Mesothelial cell of epicardium (in vitro differentiated cells): ENCODE results near the gene ZNF12. TPM values are rescaled to one million over a fixed set of nuclear protein-coding genes. Genes with fewer than 3 reads are reported as not detected.
"Not testable (repeated sequence)": the region's sequence is repeated elsewhere in the genome, so short reads cannot be mapped to it uniquely, and the experiment has no call there.

Experiments
- DNase-seq, 2 experiments: peaks; one replicate each; pipeline ENCODE4 v3.0.0; 2021; ENCODE audit warnings: low spot score in 2 of 2; ENCODE audit not compliant: unreplicated experiment in 2 of 2
- H3K27ac Mint-ChIP-seq: 2 replicates; pipeline ENCODE4 v1.8.0; 2021; ENCODE audit warnings: mixed read lengths
- H3K27me3 Mint-ChIP-seq: 2 replicates; pipeline ENCODE4 v1.8.0; 2021; ENCODE audit warnings: low read depth, mixed read lengths
- H3K36me3 Mint-ChIP-seq: 2 replicates; pipeline ENCODE4 v1.8.0; 2021; ENCODE audit warnings: mixed read lengths
- H3K4me1 Mint-ChIP-seq: 2 replicates; pipeline ENCODE4 v1.8.0; 2021; ENCODE audit warnings: mixed read lengths
- H3K4me3 Mint-ChIP-seq: 2 replicates; pipeline ENCODE4 v1.8.0; 2021; ENCODE audit warnings: mild to moderate bottlenecking, moderate library complexity, mixed read lengths
- H3K9me3 Mint-ChIP-seq: 2 replicates; pipeline ENCODE4 v1.8.0; 2021; ENCODE audit warnings: mixed read lengths
- CTCF ChIP-seq: fragments of 200-600 bp; sonication (generic); IDR thresholded peaks from one replicate; pipeline ENCODE4 v1.5.0; 2021; ENCODE audit warnings: antibody characterized with exemption; ENCODE audit not compliant: unreplicated experiment
- total RNA-seq: library from RNA; stranded (reverse); gene quantifications from 3 replicates; pipeline ENCODE4 v1.2.1, GENCODE V29; 2021

Gene ZNF12
- total RNA-seq: 31.5 to 32.2 TPM (median 31.8 TPM) in 3 replicates

GRCh38 chr7:6706666-6707407 lies at the start of gene ZNF12:
Gene ZNF12, minus strand, starts transcription at chr7:6706947. Its CDS starts 1,774 bp downstream, at chr7:6705173.
- H3K4me3 Mint-ChIP-seq: peak within 1 kb of the TSS; percentile 84
- peaks cover 24% of the 10 kb centered on the region for H3K9me3 Mint-ChIP-seq
- peaks cover 26% of the 10 kb centered on the region for H3K36me3 Mint-ChIP-seq

GRCh38 chr7:6753964-6754363 lies 47.2 kb upstream of the ZNF12 start, which contains the start of gene RSPH10B2:
Gene RSPH10B2, plus strand, starts transcription at chr7:6754103. Its CDS starts 3,575 bp downstream, at chr7:6757678.
- H3K4me1 Mint-ChIP-seq, DNase-seq, H3K27ac Mint-ChIP-seq, H3K36me3 Mint-ChIP-seq, H3K9me3 Mint-ChIP-seq, H3K4me3 Mint-ChIP-seq, H3K27me3 Mint-ChIP-seq: not testable (repeated sequence)

More at GRCh38 chr7:6706666-6707407, at the start of gene ZNF12:
- DNase-seq: peak; percentile 91 to 96
- Mint-ChIP-seq H3K27ac (peak within 1 kb of the TSS; percentile 95), H3K4me1 (peaks cover 21% of the 10 kb centered on the region), H3K27me3 (peaks cover 33% of the 10 kb centered on the region)
- no peak for TF ChIP-seq CTCF

GRCh38 chr7:6750173-6750572 lies 43.4 kb upstream of the ZNF12 start:
- not testable (repeated sequence) for DNase-seq, H3K4me3 Mint-ChIP-seq, H3K4me1 Mint-ChIP-seq, H3K36me3 Mint-ChIP-seq, H3K27me3 Mint-ChIP-seq, H3K9me3 Mint-ChIP-seq, H3K27ac Mint-ChIP-seq

- H3K9me3 Mint-ChIP-seq, H3K4me1 Mint-ChIP-seq, H3K27me3 Mint-ChIP-seq, H3K4me3 Mint-ChIP-seq, H3K27ac Mint-ChIP-seq, H3K36me3 Mint-ChIP-seq, DNase-seq: not testable (repeated sequence)
Observed at GRCh38 chr7:6749335-6749734, 42.6 kb upstream of the ZNF12 start.

GRCh38 chr7:6744410-6745100 lies 37.8 kb upstream of the ZNF12 start:
- not testable (repeated sequence) for H3K4me3 Mint-ChIP-seq, H3K9me3 Mint-ChIP-seq, H3K4me1 Mint-ChIP-seq, H3K27ac Mint-ChIP-seq, DNase-seq, H3K27me3 Mint-ChIP-seq
- peaks cover 16% of the 10 kb centered on the region for H3K36me3 Mint-ChIP-seq

GRCh38 chr7:6738415-6738814 lies 31.7 kb upstream of the ZNF12 start:
- not testable (repeated sequence) for H3K4me3 Mint-ChIP-seq, H3K27me3 Mint-ChIP-seq, DNase-seq, H3K27ac Mint-ChIP-seq, H3K4me1 Mint-ChIP-seq, H3K9me3 Mint-ChIP-seq
- H3K36me3 Mint-ChIP-seq: peaks cover 36% of the 10 kb centered on the region

GRCh38 chr7:6730343-6730633 lies 23.5 kb upstream of the ZNF12 start:
- DNase-seq: no peak
- Mint-ChIP-seq H3K27ac (peak overlapping the region; percentile 79), H3K4me1 (peaks cover 16% of the 10 kb centered on the region), H3K36me3 (peaks cover 23% of the 10 kb centered on the region), H3K9me3 (peaks cover 3% of the 10 kb centered on the region), H3K27me3 (peaks cover 5% of the 10 kb centered on the region), H3K4me3 (peak overlapping the region; percentile 83)
- no peak for TF ChIP-seq CTCF

- H3K36me3 Mint-ChIP-seq: peaks cover 20% of the 10 kb centered on the region
- no peak for TF ChIP-seq CTCF
- peaks cover 16% of the 10 kb centered on the region for H3K4me1 Mint-ChIP-seq
- peak; percentile 72 to 84 for DNase-seq
- H3K9me3 Mint-ChIP-seq: peaks cover 3% of the 10 kb centered on the region
- peaks cover 5% of the 10 kb centered on the region for H3K27me3 Mint-ChIP-seq
- peak overlapping the region; percentile 83 for H3K4me3 Mint-ChIP-seq
- peak overlapping the region; percentile 89 for H3K27ac Mint-ChIP-seq
Observed at GRCh38 chr7:6729492-6730342, 23.0 kb upstream of the ZNF12 start.

- DNase-seq, H3K27me3 Mint-ChIP-seq, H3K9me3 Mint-ChIP-seq: not testable (repeated sequence)
- H3K27ac Mint-ChIP-seq: peak overlapping the region; percentile 89
- peaks cover 16% of the 10 kb centered on the region for H3K4me1 Mint-ChIP-seq
- peaks cover 16% of the 10 kb centered on the region for H3K36me3 Mint-ChIP-seq
- peak overlapping the region; percentile 83 for H3K4me3 Mint-ChIP-seq
Observed at GRCh38 chr7:6728893-6729491, 22.2 kb upstream of the ZNF12 start.
